ENCODE measurements around the gene C11orf21. TPM values are rescaled to one million over a fixed set of nuclear protein-coding genes. Genes with fewer than 3 reads are reported as not detected.

C11orf21 gene
- total and polyA plus RNA-seq, 8 donors: 1.2 to 6.9 (median 1.8) TPM

DNA sequence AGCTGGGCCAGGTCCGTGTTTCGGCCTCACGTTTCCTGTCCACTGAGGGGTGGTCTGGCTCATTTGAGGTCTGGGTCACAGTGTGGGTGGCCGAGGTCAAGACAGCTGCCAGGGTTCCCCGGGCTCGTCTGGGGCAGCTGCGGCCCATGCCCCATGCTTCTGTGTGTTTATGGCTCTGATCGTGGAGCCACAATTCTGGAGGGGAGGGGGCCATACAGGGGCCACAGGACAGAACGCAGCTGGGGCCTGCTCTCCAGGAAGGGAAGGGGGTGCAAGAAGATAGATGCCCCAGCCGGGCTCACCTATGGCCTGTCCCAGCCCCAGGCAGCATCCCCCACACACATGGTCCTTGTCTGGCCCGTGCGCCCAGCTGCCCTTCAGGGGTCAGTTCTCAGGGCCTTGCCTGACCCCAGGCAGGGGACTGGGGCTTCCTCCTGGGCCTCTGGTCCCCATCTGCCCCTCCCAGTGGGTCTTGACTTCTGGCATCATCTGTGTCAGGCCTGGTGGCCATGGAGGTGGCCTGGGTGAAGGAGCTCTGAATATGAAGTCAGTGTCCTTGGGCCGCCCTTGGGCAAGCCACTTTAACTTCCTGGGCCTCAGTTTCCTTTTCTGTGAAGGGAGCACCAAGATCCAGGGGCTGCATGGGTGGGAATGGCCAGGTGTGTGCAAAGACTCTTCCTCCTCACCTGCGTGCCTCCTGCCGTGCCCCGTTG is 8.5 kb upstream of the C11orf21 start:
- no peak for DNase-seq
- Histone ChIP-seq H3K9me3 (no peaks in the 10 kb centered on the region), H3K36me3 (no peaks in the 10 kb centered on the region), H3K27me3 (no peaks in the 10 kb centered on the region), H3K4me3 (no peak overlapping the region), H3K27ac (no peak overlapping the region), H3K4me1 (peaks cover 23 to 35% of the 10 kb centered on the region in 2 donors)
- intact Hi-C loops (cut with DNase I): no loop called here
- TF ChIP-seq, protein P1, sequence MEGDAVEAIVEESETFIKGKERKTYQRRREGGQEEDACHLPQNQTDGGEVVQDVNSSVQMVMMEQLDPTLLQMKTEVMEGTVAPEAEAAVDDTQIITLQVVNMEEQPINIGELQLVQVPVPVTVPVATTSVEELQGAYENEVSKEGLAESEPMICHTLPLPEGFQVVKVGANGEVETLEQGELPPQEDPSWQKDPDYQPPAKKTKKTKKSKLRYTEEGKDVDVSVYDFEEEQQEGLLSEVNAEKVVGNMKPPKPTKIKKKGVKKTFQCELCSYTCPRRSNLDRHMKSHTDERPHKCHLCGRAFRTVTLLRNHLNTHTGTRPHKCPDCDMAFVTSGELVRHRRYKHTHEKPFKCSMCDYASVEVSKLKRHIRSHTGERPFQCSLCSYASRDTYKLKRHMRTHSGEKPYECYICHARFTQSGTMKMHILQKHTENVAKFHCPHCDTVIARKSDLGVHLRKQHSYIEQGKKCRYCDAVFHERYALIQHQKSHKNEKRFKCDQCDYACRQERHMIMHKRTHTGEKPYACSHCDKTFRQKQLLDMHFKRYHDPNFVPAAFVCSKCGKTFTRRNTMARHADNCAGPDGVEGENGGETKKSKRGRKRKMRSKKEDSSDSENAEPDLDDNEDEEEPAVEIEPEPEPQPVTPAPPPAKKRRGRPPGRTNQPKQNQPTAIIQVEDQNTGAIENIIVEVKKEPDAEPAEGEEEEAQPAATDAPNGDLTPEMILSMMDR (IDR thresholded peaks at IDR 0.05): no peak
- ATAC-seq: no peak

DNA sequence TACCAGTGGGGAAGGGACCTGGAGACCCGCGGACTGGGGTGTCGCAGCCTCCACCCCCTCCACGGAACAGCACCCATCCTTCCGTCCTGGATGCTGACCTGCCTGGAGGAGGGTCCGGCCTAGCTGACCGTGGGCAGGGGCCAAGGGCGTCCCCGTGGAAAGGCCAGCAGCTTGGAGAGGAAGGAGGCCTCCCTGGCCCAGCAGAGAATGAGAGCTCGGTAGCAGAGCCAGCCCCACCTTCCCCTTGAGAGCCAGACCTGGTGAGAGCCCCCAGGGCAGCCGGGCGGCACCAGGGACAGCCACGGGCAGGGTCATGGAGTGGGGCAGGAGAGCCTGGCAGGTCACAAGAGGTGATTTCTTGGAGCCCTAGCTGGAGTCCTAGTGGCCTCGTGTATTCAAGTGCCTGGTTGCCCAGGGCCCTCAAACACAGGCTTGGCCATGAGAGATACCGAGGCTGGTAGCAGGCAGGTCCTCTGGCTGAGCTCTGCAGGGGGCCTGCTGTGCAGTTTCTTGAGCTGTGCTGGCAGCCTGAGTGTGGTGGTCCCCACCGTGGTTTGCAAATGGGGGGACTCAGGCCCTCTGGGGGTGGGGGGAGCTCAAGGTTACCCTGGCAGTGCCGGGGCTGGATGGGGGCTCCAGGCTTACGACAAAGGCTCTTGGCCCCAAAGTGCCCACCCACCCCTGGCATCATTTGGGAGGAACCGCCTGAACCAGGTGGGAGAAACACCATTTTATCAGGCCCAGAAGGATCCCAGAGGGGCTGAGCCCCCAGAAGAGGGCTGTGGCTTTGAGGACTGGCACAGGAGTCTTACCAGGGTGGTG is 7.7 kb upstream of the C11orf21 start:
- DNase-seq: no peak
- TF ChIP-seq, protein P1 (IDR thresholded peaks at IDR 0.05): no peak
- H3K36me3 ChIP-seq: no peaks in the 10 kb centered on the region
- intact Hi-C loops (cut with DNase I): loop anchor here (10.0 kb wide), 2 partner anchors 105 to 215 kb away; no protein-coding TSS in a partner anchor
- no peaks in the 10 kb centered on the region for H3K27me3 ChIP-seq
- no peak for ATAC-seq
- H3K4me1 ChIP-seq: peaks cover 21 to 39% of the 10 kb centered on the region in 2 donors
- H3K4me3 ChIP-seq: no peak overlapping the region
- H3K27ac ChIP-seq: no peak overlapping the region
- H3K9me3 ChIP-seq: no peaks in the 10 kb centered on the region

DNA sequence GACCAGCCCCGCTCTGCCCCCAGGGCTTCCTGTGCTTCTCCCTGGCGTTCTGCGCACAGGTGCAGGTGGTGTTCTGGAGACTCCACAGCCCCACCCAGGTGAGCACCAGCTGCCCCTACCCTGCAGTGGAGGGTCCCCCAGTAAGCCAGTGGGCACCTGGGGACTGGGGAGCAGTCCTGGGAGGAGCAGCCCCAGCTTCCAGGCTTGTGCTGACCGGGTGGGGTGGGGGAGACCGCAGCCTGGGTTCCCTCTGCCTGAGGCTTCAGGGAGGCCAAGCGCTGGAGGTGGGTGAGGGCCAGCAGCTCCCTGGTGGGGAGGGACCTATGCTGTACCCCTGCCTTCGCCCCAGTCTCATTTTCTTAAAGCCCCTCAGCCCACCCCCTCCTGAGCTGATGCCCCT is 7.0 kb upstream of the C11orf21 start:
- intact Hi-C loops (cut with DNase I): loop anchor here (10.0 kb wide), 2 partner anchors 106 to 216 kb away; no protein-coding TSS in a partner anchor
- Histone ChIP-seq H3K27me3 (no peaks in the 10 kb centered on the region), H3K27ac (no peak overlapping the region), H3K9me3 (no peaks in the 10 kb centered on the region), H3K36me3 (no peaks in the 10 kb centered on the region), H3K4me3 (no peak overlapping the region), H3K4me1 (peaks cover 19 to 39% of the 10 kb centered on the region in 2 donors)
- peak in 1 of 4 donors; percentile 63 for DNase-seq
- no peak for ATAC-seq
- TF ChIP-seq, protein P1 (IDR thresholded peaks at IDR 0.05): no peak

DNA sequence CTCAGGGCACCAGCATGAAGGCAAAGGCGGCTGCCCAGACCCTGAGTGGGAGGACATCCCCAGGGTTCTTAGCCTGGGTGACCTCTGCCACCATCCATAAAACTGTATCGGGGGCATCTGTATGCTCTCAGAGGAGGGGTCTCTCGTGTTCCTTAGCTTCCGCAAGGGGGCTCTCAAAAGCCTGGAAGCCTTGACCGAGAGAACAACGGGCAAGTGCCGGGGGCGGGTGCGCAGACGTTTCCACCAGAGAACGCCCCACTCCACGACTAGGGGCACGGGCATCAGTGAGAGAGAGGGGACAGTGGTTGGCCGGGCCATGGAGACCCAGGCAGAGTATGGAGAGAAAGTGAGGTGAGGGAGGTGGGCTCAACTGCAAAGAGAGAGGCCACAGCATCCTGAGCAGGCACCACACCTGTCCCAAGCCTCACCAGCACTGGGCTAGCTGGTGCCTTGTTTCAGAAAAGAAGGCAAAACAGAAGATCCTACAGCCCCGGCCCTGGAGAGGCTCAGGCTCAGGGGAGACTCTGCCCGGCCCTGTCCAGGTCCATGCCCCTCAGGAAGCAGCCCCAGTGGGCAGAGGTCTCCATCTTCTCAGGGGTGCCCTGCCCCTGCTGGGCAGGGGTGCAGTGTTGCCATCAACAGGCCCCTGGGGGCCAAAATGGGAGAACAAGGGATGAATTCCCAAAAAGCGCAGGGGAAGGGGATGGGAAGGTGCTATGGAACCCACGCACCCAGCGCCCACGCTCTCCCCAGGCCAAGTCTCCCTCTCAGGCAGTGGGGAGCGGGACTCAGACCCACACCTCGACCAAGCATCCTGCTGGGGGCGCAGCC is 6.0 kb upstream of the C11orf21 start:
- intact Hi-C loops (cut with DNase I): loop anchor here (10.0 kb wide), 2 partner anchors 107 to 217 kb away; no protein-coding TSS in a partner anchor
- TF ChIP-seq, protein P1 (IDR thresholded peaks at IDR 0.05): no peak
- no peaks in the 10 kb centered on the region for H3K36me3 ChIP-seq
- no peaks in the 10 kb centered on the region for H3K9me3 ChIP-seq
- ATAC-seq (no peak), DNase-seq (no peak)
- H3K4me3 ChIP-seq: no peak overlapping the region
- peak overlapping the region in 1 of 2 donors; percentile 76 for H3K27ac ChIP-seq
- H3K27me3 ChIP-seq: no peaks in the 10 kb centered on the region
- peaks cover 19 to 48% of the 10 kb centered on the region in 2 donors for H3K4me1 ChIP-seq
